Left colon (tissue), 2 donors: Measurements from ENCODE around the gene CCL7. TPM values are rescaled to one million over a fixed set of nuclear protein-coding genes. Genes with fewer than 3 reads are reported as not detected.

Experiments
- ATAC-seq: fragments of 200-7000 bp; cut with Tn5 transposase; one replicate; pipeline ENCODE4 v1.9.1; 2020; ENCODE audit warnings: mild to moderate bottlenecking, moderate library complexity
- DNase-seq, 2 donors: peaks; one replicate each; pipeline ENCODE4 v3.0.0-alpha.2; 2020
- intact Hi-C, 2 donors: fragments of 100-400 bp; cut with DNase I in 1 of 2; cut with micrococcal nuclease in 1 of 2; formaldehyde crosslinking; loops; one replicate each; pipeline versions ENCODE4 v1.11.2 to v1.14.0; 2022; cut with DNase I, micrococcal nuclease
- total RNA-seq, 2 donors: library from RNA; stranded (reverse); fragmentation: NEBNext Ultra II Directional; extraction: Animal tissue kit (Norgen Biotek cat#: 25700); gene quantifications; one replicate each; pipeline ENCODE4 v1.2.1, GENCODE V29; 2021
- donor health status: DM: no; HTN: no; CAD: no.
- donor health status: DM: yes; HTN: yes; CAD: no.

Gene CCL7
- total RNA-seq, 2 donors from 2014 or later, result not detected

- DNase-seq, result no peak
- intact Hi-C loops, result no loop called here
- ATAC-seq, result no peak
Observed at GRCh38 chr17:34261568-34262337, 8.3 kb upstream of the CCL7 start.

GRCh38 chr17:34265711-34266110, 4.3 kb upstream of the CCL7 start:
- intact Hi-C loops, result no loop called here
- ATAC-seq (no peak), DNase-seq (no peak)

- no peak for ATAC-seq
- DNase-seq, result no peak
- intact Hi-C loops, result no loop called here
Observed at GRCh38 chr17:34275881-34276280, 5.9 kb downstream of the CCL7 start.

- ATAC-seq (no peak), DNase-seq (no peak)
- intact Hi-C loops, result no loop called here
Observed at GRCh38 chr17:34276826-34277225, 6.8 kb downstream of the CCL7 start.

- intact Hi-C loops, result no loop called here
- ATAC-seq (no peak), DNase-seq (no peak)
Observed at GRCh38 chr17:34283571-34283970, 13.6 kb downstream of the CCL7 start.

GRCh38 chr17:34285286-34285792, 15.3 kb downstream of the CCL7 start, which contains the start of gene CCL11:
TSS of gene CCL11 (plus strand) at chr17:34285742. CDS start at chr17:34285809, 67 bp downstream.
- intact Hi-C loops, result no loop called here
- ATAC-seq (no peak), DNase-seq (no peak)

- ATAC-seq (no peak), DNase-seq (no peak)
- intact Hi-C loops, result no loop called here
Observed at GRCh38 chr17:34287875-34288274, 17.9 kb downstream of the CCL7 start.

GRCh38 chr17:34290586-34290985, 20.6 kb downstream of the CCL7 start:
- intact Hi-C loops, result no loop called here
- no peak for DNase-seq
- no peak for ATAC-seq

- ATAC-seq (no peak), DNase-seq (no peak)
- intact Hi-C loops, result no loop called here
Observed at GRCh38 chr17:34291721-34292348, 21.8 kb downstream of the CCL7 start.

- intact Hi-C loops, result no loop called here
- ATAC-seq, result no peak
Observed at GRCh38 chr17:34299027-34299426, 29.0 kb downstream of the CCL7 start.

GRCh38 chr17:34299956-34300577, 30.0 kb downstream of the CCL7 start:
- intact Hi-C loops, result no loop called here
- no peak for ATAC-seq
- DNase-seq, result no peak

More at GRCh38 chr17:34299027-34299426, 29.0 kb downstream of the CCL7 start:
- DNase-seq, result no peak

- ATAC-seq (no peak), DNase-seq (no peak)
- intact Hi-C loops, result no loop called here
Observed at GRCh38 chr17:34300652-34301370, 30.8 kb downstream of the CCL7 start.

- intact Hi-C loops, result no loop called here
- DNase-seq (no peak), ATAC-seq (no peak)
Observed at GRCh38 chr17:34301986-34302385, 32.0 kb downstream of the CCL7 start.

- no peak for ATAC-seq
- no peak for DNase-seq
- intact Hi-C loops, result no loop called here
Observed at GRCh38 chr17:34302636-34303035, 32.6 kb downstream of the CCL7 start.

GRCh38 chr17:34303606-34304005, 33.6 kb downstream of the CCL7 start:
- DNase-seq, result no peak
- no peak for ATAC-seq
- intact Hi-C loops, result no loop called here

GRCh38 chr17:34305061-34305460, 35.0 kb downstream of the CCL7 start:
- DNase-seq (no peak), ATAC-seq (no peak)
- intact Hi-C loops, result no loop called here

- no peak for ATAC-seq
- no peak for DNase-seq
- intact Hi-C loops, result no loop called here
Observed at GRCh38 chr17:34305606-34306005, 35.6 kb downstream of the CCL7 start.

GRCh38 chr17:34306466-34306865, 36.4 kb downstream of the CCL7 start:
- ATAC-seq (no peak), DNase-seq (no peak)
- intact Hi-C loops, result no loop called here

- DNase-seq, result no peak
- ATAC-seq, result no peak
- intact Hi-C loops, result no loop called here
Observed at GRCh38 chr17:34307110-34307509, 37.1 kb downstream of the CCL7 start.
